A549 (cell line): ENCODE measurements around the gene GDPD3.

ENCODE experiments used
- EHF ChIP-seq: fragments of 250-450 bp; sonication (Bioruptor Pico); IDR thresholded peaks from 2 replicates; pipeline ENCODE4 v1.5.0; 2020; ENCODE audit warnings: mild to moderate bottlenecking
- MYC ChIP-seq: IDR thresholded peaks from 2 replicates; pipeline ENCODE4 v1.6.1; 2012; ENCODE audit warnings: mild to moderate bottlenecking, inconsistent platforms, low read length, improper control_type of control experiment, borderline replicate concordance

DNA sequence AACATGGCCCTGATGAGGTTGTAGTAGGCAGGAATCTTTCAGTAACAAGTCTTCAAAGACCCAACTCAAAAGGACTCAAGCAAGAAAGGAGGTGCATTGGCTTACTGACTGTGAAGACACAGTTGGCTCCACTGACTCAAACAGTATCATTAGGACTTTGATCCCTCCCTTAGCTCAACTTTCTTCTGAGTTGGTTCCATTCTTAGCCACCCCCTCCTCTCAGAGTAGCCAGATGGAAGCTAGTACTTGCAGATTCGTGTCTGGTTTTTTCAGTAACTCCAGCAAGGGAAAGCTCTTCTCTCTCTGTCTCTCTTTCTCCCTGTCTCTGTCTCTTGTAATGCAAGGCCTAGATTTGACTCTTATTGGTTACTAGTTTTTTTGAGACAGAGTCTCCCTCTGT is 14.7 kb upstream of the GDPD3 start:
- TF ChIP-seq MYC, result no peak
- no peak for TF ChIP-seq EHF (CRISPR knock-in tag)
